ENCODE results near the gene TEP1. TPM values are rescaled to one million over a fixed set of nuclear protein-coding genes. Genes with fewer than 3 reads are reported as not detected.

Gene TEP1
- total and polyA plus RNA-seq, 2 of the 13 experiments (the other 11 are each of a cell fraction or from before 2014, with no cell fraction given): 11.0 to 12.8 TPM

GRCh38 chr14:20334017-20334416, 79.3 kb downstream of the TEP1 start (continued):
- TF ChIP-seq NFAT5 (CRISPR knock-in tag; IDR thresholded peaks at IDR 0.05) (no peak), CREBL2 (CRISPR knock-in tag; IDR thresholded peaks at IDR 0.05; ENCODE audit: borderline replicate concordance) (no peak), NR2C2 (CRISPR knock-in tag; IDR thresholded peaks at IDR 0.05; ENCODE audit: borderline replicate concordance) (0 out of 2 replicates have a peak, but pooled peaks have one; percentile 29), ZSCAN22 (CRISPR knock-in tag; IDR thresholded peaks at IDR 0.05) (no peak), ZNF768 (CRISPR knock-in tag; IDR thresholded peaks at IDR 0.05) (no peak), ZNF503 (CRISPR knock-in tag; IDR thresholded peaks at IDR 0.05) (0 out of 2 replicates have a peak, but pooled peaks have one; percentile 4), ZNF121 (CRISPR knock-in tag; IDR thresholded peaks at IDR 0.05) (peak; percentile 68), ARID3A (IDR thresholded peaks at IDR 0.05; ENCODE audit: low read depth, low read length) (no peak), SALL1 (CRISPR knock-in tag; IDR thresholded peaks at IDR 0.05) (0 out of 2 replicates have a peak, but pooled peaks have one; percentile 15)
